Sigmoid colon (tissue), 7 donors: ENCODE results near the gene AQP12B. TPM values are rescaled to one million over a fixed set of nuclear protein-coding genes. Genes with fewer than 3 reads are reported as not detected.
"Not testable (repeated sequence)": the region's sequence is repeated elsewhere in the genome, so short reads cannot be mapped to it uniquely, and the experiment has no call there.

Source experiments
- DNase-seq: peaks from one replicate; pipeline ENCODE4 v3.0.0-alpha.2; 2019
- H3K27ac ChIP-seq, 4 donors: fragments of 200-600 bp; sonication (generic); one replicate each; pipeline ENCODE4 v1.5.1; 2016 to 2019; ENCODE audit warnings: mild to moderate bottlenecking in 1 of 4
- H3K27me3 ChIP-seq, 3 donors: fragments of 200-600 bp; sonication (generic); one replicate each; pipeline ENCODE4 v1.5.1; 2019; ENCODE audit warnings: mild to moderate bottlenecking in 1 of 3
- H3K36me3 ChIP-seq, 4 donors: fragments of 200-600 bp; sonication (generic); one replicate each; pipeline ENCODE4 v1.5.1; 2016 to 2019
- H3K4me1 ChIP-seq, 4 donors: fragments of 200-600 bp; sonication (generic); one replicate each; pipeline ENCODE4 v1.5.1; 2017 to 2019
- H3K4me3 ChIP-seq, 4 donors: fragments of 200-600 bp; sonication (generic); one replicate each; pipeline ENCODE4 v1.5.1; 2017 to 2019; ENCODE audit warnings: mild to moderate bottlenecking in 2 of 4, moderate library complexity in 1 of 4
- H3K9me3 ChIP-seq, 4 donors: fragments of 200-600 bp in 3 of 4; sonication (generic) in 3 of 4; one replicate each; pipeline versions ENCODE4 v1.5.1 to v1.6.1; 2013 to 2019
- EP300 ChIP-seq, 4 donors: sonication (generic); formaldehyde crosslinking; IDR thresholded peaks; one replicate each; pipeline ENCODE4 v1.6.1; 2017; ENCODE audit warnings: antibody characterized with exemption in 4 of 4
- POLR2A ChIP-seq, 2 donors: fragments of 450-650 bp; IDR thresholded peaks; one replicate each; pipeline ENCODE4 v1.6.1; 2016; ENCODE audit warnings: antibody characterized with exemption in 2 of 2, mild to moderate bottlenecking in 2 of 2, moderate library complexity in 2 of 2
- POLR2AphosphoS5 ChIP-seq, 4 donors: sonication (generic); formaldehyde crosslinking; IDR thresholded peaks; one replicate each; pipeline ENCODE4 v1.6.1; 2017; ENCODE audit warnings: antibody characterized with exemption in 4 of 4
- WGBS, 2 donors: extraction: QIAGEN DNeasy Blood & Tissue Kit; methylation state at CpG; one replicate each; pipeline ENCODE4 v1.1.7; 2013; 5-methylcytosine and 5-hydroxymethylcytosine counted together
- intact Hi-C: fragments of 100-400 bp; cut with DNase I; formaldehyde crosslinking; loops from one replicate; pipeline ENCODE4 v1.15.1; 2023
- polyA plus RNA-seq, 3 donors: library from polyadenylated mRNA; stranded (reverse); fragments of 200-250 nt; gene quantifications; one replicate each; pipeline ENCODE4 v1.2.3, GENCODE V29; 2013
- total RNA-seq, 4 donors: library from RNA; depleted of rRNA; stranded (reverse); fragments of >200 nt; gene quantifications; one replicate each; pipeline ENCODE4 v1.1.0, GENCODE V29; 2016
- TF ChIP-seq, protein P1 (sequence below), 4 experiments: fragments of 450-650 bp in 3 of 4; fragments of 200-600 bp in 1 of 4; IDR thresholded peaks; one replicate each; pipeline ENCODE4 v1.5.1; 2016 to 2019; ENCODE audit warnings: antibody characterized with exemption in 4 of 4, mild to moderate bottlenecking in 3 of 4, moderate library complexity in 2 of 4
- donor health status: healthy with polysubstance abuse.
- donor health status: Bipolar disorder and iron deficiency.
- donor health status: healthy.

Gene AQP12B
- total and polyA plus RNA-seq, 7 donors, result 1.2 to 5.5 TPM; not detected in 5

GRCh38 chr2:240674461-240675184 is 8.1 kb downstream of the AQP12B start:
- intact Hi-C loops, H3K36me3 ChIP-seq, H3K4me3 ChIP-seq, H3K9me3 ChIP-seq, DNase-seq, H3K27ac ChIP-seq, H3K4me1 ChIP-seq: not testable (repeated sequence)
- H3K27me3 ChIP-seq, result peaks cover 10 to 39% (median 17%) of the 10 kb centered on the region in 3 donors
- 30 to 39% methylated on average over 12 of the region's 16 CpGs for WGBS, 2 donors

- Histone ChIP-seq H3K4me1 (no peaks in the 10 kb centered on the region), H3K36me3 (no peaks in the 10 kb centered on the region), H3K27me3 (peaks cover 10 to 39% (median 17%) of the 10 kb centered on the region in 3 donors), H3K9me3 (no peaks in the 10 kb centered on the region), H3K4me3 (no peak overlapping the region), H3K27ac (no peak overlapping the region)
- no peak for DNase-seq
- intact Hi-C loops, result no loop called here
- 8 to 10% methylated on average over 55 of the region's 55 CpGs for WGBS, 2 donors
- TF ChIP-seq EP300 (IDR thresholded peaks at IDR 0.05), result no peak
- no peak for TF ChIP-seq POLR2A (IDR thresholded peaks at IDR 0.05)
- TF ChIP-seq, protein P1, sequence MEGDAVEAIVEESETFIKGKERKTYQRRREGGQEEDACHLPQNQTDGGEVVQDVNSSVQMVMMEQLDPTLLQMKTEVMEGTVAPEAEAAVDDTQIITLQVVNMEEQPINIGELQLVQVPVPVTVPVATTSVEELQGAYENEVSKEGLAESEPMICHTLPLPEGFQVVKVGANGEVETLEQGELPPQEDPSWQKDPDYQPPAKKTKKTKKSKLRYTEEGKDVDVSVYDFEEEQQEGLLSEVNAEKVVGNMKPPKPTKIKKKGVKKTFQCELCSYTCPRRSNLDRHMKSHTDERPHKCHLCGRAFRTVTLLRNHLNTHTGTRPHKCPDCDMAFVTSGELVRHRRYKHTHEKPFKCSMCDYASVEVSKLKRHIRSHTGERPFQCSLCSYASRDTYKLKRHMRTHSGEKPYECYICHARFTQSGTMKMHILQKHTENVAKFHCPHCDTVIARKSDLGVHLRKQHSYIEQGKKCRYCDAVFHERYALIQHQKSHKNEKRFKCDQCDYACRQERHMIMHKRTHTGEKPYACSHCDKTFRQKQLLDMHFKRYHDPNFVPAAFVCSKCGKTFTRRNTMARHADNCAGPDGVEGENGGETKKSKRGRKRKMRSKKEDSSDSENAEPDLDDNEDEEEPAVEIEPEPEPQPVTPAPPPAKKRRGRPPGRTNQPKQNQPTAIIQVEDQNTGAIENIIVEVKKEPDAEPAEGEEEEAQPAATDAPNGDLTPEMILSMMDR (IDR thresholded peaks at IDR 0.05), result no peak
- no peak for TF ChIP-seq POLR2AphosphoS5 (IDR thresholded peaks at IDR 0.05)
Measured at GRCh38 chr2:240672701-240673190, 9.9 kb downstream of the AQP12B start.

- intact Hi-C loops, result no loop called here
- no peak for TF ChIP-seq POLR2AphosphoS5 (IDR thresholded peaks at IDR 0.05)
- no peak for TF ChIP-seq EP300 (IDR thresholded peaks at IDR 0.05)
- TF ChIP-seq, protein P1 (IDR thresholded peaks at IDR 0.05), result no peak
- TF ChIP-seq POLR2A (IDR thresholded peaks at IDR 0.05), result no peak
- Histone ChIP-seq H3K36me3 (no peaks in the 10 kb centered on the region), H3K27ac (no peak overlapping the region), H3K4me3 (no peak overlapping the region), H3K4me1 (no peaks in the 10 kb centered on the region), H3K9me3 (no peaks in the 10 kb centered on the region), H3K27me3 (peaks cover 10 to 39% (median 17%) of the 10 kb centered on the region in 3 donors)
- 50 to 53% methylated on average over 46 of the region's 46 CpGs for WGBS, 2 donors
- no peak for DNase-seq
Measured at GRCh38 chr2:240672076-240672700, 10.5 kb downstream of the AQP12B start.

DNA sequence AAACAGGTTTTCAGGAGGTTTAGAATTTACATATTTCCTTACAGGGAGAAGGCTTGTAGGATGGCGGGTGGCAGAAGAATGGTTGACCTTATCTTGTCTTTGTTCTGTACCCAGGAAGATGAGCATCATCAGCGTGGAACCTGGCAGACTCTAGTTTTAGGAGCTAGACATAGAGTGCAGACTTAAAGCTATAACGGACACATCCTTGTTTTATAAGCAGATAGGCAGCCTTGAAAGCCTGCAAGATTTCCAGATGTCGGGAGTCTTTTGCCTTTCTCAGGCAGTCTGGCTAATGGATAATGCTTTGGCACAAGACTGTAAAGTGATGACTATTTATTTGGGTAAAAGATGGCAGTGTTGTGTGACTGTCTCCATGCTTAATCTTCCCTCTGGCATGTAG is 11.7 kb downstream of the AQP12B start:
- no peak for DNase-seq
- Histone ChIP-seq H3K4me1 (no peaks in the 10 kb centered on the region), H3K36me3 (no peaks in the 10 kb centered on the region), H3K27me3 (peaks cover 10 to 39% (median 17%) of the 10 kb centered on the region in 3 donors), H3K9me3 (no peaks in the 10 kb centered on the region), H3K27ac (no peak overlapping the region), H3K4me3 (no peak overlapping the region)
- TF ChIP-seq POLR2AphosphoS5 (IDR thresholded peaks at IDR 0.05) (no peak), POLR2A (IDR thresholded peaks at IDR 0.05) (no peak), EP300 (IDR thresholded peaks at IDR 0.05) (no peak)
- TF ChIP-seq, protein P1 (IDR thresholded peaks at IDR 0.05), result no peak
- intact Hi-C loops, result no loop called here
- 72 to 77% methylated on average over 4 of the region's 4 CpGs for WGBS, 2 donors

GRCh38 chr2:240670402-240670801 is 12.3 kb downstream of the AQP12B start:
- DNase-seq, result no peak
- H3K36me3 ChIP-seq, result no peaks in the 10 kb centered on the region
- intact Hi-C loops, result no loop called here
- no peak overlapping the region for H3K27ac ChIP-seq
- H3K9me3 ChIP-seq, result peaks cover 0 to 2% (median 0%) of the 10 kb centered on the region in 4 donors
- 66 to 73% methylated on average over 7 of the region's 7 CpGs for WGBS, 2 donors
- no peak overlapping the region for H3K4me3 ChIP-seq
- peaks cover 10 to 40% (median 17%) of the 10 kb centered on the region in 3 donors for H3K27me3 ChIP-seq
- no peaks in the 10 kb centered on the region for H3K4me1 ChIP-seq
- TF ChIP-seq, protein P1 (IDR thresholded peaks at IDR 0.05), result no peak
- TF ChIP-seq POLR2AphosphoS5 (IDR thresholded peaks at IDR 0.05) (no peak), EP300 (IDR thresholded peaks at IDR 0.05) (no peak), POLR2A (IDR thresholded peaks at IDR 0.05) (no peak)
